Hepatocyte (in vitro differentiated cells): Measurements from ENCODE around the gene ETFBKMT. TPM values are rescaled to one million over a fixed set of nuclear protein-coding genes. Genes with fewer than 3 reads are reported as not detected.
"Not testable (repeated sequence)": the region's sequence is repeated elsewhere in the genome, so short reads cannot be mapped to it uniquely, and the experiment has no call there.

Experiments used
- DNase-seq: peaks from one replicate; pipeline ENCODE4 v3.0.0-alpha.2; 2016; ENCODE audit warnings: low spot score
- H2AFZ ChIP-seq: fragments of 200-600 bp; sonication (generic); 2 replicates; pipeline ENCODE4 v1.6.0; 2016; ENCODE audit warnings: antibody characterized with exemption, mild to moderate bottlenecking
- H3K27ac ChIP-seq: fragments of 200-600 bp; sonication (generic); 2 replicates; pipeline ENCODE4 v1.5.1; 2016; ENCODE audit warnings: mild to moderate bottlenecking
- H3K27me3 ChIP-seq: fragments of 200-600 bp; sonication (generic); 2 replicates; pipeline ENCODE4 v1.6.1; 2016
- H3K36me3 ChIP-seq: fragments of 200-600 bp; sonication (generic); replicated peaks from 2 replicates; pipeline ENCODE4 v1.5.1; 2016; ENCODE audit warnings: low read depth; ENCODE audit not compliant: insufficient read depth
- H3K4me1 ChIP-seq: fragments of 200-600 bp; sonication (generic); 2 replicates; pipeline ENCODE4 v1.5.1; 2016; ENCODE audit warnings: mild to moderate bottlenecking, moderate library complexity; ENCODE audit not compliant: insufficient read depth
- H3K4me2 ChIP-seq: fragments of 200-600 bp; sonication (generic); 2 replicates; pipeline ENCODE4 v1.6.0; 2016
- H3K4me3 ChIP-seq: fragments of 200-600 bp; sonication (generic); 2 replicates; pipeline ENCODE4 v1.5.1; 2016; ENCODE audit warnings: mild to moderate bottlenecking
- H3K79me2 ChIP-seq: fragments of 200-600 bp; sonication (generic); 2 replicates; pipeline ENCODE4 v1.6.0; 2017; ENCODE audit warnings: mild to moderate bottlenecking
- H3K9me2 ChIP-seq: fragments of 200-600 bp; sonication (generic); replicated peaks from 2 replicates; pipeline ENCODE4 v1.6.0; 2017; ENCODE audit warnings: mild to moderate bottlenecking; ENCODE audit not compliant: insufficient read depth
- H3K9me3 ChIP-seq: fragments of 200-600 bp; sonication (generic); 2 replicates; pipeline ENCODE4 v1.5.1; 2016; ENCODE audit warnings: low read depth, mild to moderate bottlenecking
- H4K20me1 ChIP-seq: fragments of 200-600 bp; sonication (generic); 2 replicates; pipeline ENCODE4 v1.6.0; 2016; ENCODE audit warnings: mild to moderate bottlenecking; ENCODE audit not compliant: insufficient read depth, poor library complexity, severe bottlenecking
- EZH2 ChIP-seq: fragments of 200-600 bp; sonication (generic); IDR thresholded peaks from 2 replicates; pipeline ENCODE4 v1.6.1; 2016; ENCODE audit warnings: antibody characterized with exemption, mild to moderate bottlenecking, borderline replicate concordance
- EZH2phosphoT487 ChIP-seq: fragments of 200-600 bp; sonication (generic); IDR thresholded peaks from one replicate; pipeline ENCODE4 v1.6.1; 2018; ENCODE audit warnings: antibody characterized with exemption, mild to moderate bottlenecking, low read depth, moderate library complexity; ENCODE audit not compliant: unreplicated experiment, severe bottlenecking
- WGBS: methylation state at CpG from one replicate; pipeline ENCODE4 v1.1.6; 2016; ENCODE audit warnings: low lambda C conversion rate; ENCODE audit errors: missing lambda C conversion rate; 5-methylcytosine and 5-hydroxymethylcytosine counted together
- polyA plus RNA-seq: library from polyadenylated mRNA; unstranded; fragments of >200 nt; fragmentation: Nextera tagmentation; extraction: Ambion mirVana; gene quantifications from 2 replicates; pipeline ENCODE4 v1.2.1, GENCODE V29; 2016
- total RNA-seq: library from RNA; depleted of rRNA; stranded (reverse); fragments of >200 nt; gene quantifications from 2 replicates; pipeline ENCODE4 v1.2.3, GENCODE V29; 2014
- TF ChIP-seq, protein P1 (sequence below): fragments of 200-600 bp; sonication (generic); IDR thresholded peaks from 2 replicates; pipeline ENCODE4 v1.5.1; 2016; ENCODE audit warnings: antibody characterized with exemption, mild to moderate bottlenecking; ENCODE audit not compliant: poor library complexity

ETFBKMT gene
- total and polyA plus RNA-seq, 2 experiments from 2014 or later, result 4.7 to 4.9 TPM

DNA sequence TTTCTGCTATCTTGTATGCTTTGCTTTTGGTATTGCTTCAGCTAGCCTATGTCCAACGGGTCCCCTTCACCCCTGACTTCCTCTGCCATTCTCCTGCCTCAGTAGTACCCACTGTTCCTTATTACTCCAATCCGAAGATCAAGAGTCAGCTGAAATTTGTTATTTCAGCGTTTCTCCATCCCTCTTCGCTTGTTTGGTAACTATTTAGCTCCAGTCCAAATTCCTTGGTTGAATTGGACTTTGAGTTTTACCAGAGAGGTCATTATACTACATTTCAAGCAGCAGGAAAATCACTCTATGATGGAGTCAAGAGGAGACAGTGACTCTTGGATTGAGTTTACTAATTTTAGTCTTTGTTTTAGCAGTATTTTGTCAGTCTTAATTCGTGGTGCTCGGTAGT lies 4.5 kb downstream of the ETFBKMT start:
- 83% methylated on average over 6 of the region's 6 CpGs for WGBS
- Histone ChIP-seq H3K27ac (no peak overlapping the region), H3K9me3 (peaks cover 4% of the 10 kb centered on the region), H3K4me2 (no peak overlapping the region), H3K4me3 (no peak overlapping the region), H3K27me3 (no peaks in the 10 kb centered on the region), H3K36me3 (no peaks in the 10 kb centered on the region), H3K79me2 (no peaks in the 10 kb centered on the region), H3K4me1 (peaks cover 4% of the 10 kb centered on the region), H2AFZ (no peak overlapping the region), H4K20me1 (no peaks in the 10 kb centered on the region), H3K9me2 (no peaks in the 10 kb centered on the region)
- DNase-seq, result no peak
- TF ChIP-seq EZH2phosphoT487, result no peak
- TF ChIP-seq EZH2, result no peak
- TF ChIP-seq, protein P1, sequence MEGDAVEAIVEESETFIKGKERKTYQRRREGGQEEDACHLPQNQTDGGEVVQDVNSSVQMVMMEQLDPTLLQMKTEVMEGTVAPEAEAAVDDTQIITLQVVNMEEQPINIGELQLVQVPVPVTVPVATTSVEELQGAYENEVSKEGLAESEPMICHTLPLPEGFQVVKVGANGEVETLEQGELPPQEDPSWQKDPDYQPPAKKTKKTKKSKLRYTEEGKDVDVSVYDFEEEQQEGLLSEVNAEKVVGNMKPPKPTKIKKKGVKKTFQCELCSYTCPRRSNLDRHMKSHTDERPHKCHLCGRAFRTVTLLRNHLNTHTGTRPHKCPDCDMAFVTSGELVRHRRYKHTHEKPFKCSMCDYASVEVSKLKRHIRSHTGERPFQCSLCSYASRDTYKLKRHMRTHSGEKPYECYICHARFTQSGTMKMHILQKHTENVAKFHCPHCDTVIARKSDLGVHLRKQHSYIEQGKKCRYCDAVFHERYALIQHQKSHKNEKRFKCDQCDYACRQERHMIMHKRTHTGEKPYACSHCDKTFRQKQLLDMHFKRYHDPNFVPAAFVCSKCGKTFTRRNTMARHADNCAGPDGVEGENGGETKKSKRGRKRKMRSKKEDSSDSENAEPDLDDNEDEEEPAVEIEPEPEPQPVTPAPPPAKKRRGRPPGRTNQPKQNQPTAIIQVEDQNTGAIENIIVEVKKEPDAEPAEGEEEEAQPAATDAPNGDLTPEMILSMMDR, result no peak

DNA sequence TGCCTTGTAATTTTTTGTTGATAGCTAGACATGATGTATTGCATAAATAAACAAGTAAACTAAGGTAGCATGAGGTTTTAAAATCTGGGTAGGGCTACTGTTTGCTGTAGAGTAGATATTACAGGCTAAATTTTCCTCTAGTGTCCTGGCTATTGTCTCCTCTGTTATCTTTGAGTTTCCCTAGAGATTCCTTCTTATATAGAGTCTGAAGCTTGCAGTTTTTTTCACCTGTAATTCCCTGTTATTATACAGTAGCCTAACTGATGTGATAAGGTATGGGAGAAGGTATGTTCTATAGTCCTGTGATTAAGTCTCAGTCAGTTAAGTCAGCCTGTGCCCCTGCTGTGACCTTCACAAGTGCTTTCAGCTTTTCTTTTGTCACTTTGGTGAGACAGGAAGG lies 9.5 kb downstream of the ETFBKMT start:
- peaks cover under 1% of the 10 kb centered on the region for H3K4me1 ChIP-seq
- H3K9me3 ChIP-seq, result peaks cover 9% of the 10 kb centered on the region
- H3K79me2 ChIP-seq, result no peaks in the 10 kb centered on the region
- H4K20me1 ChIP-seq, result no peaks in the 10 kb centered on the region
- no peaks in the 10 kb centered on the region for H3K36me3 ChIP-seq
- no peak overlapping the region for H3K4me2 ChIP-seq
- DNase-seq, result no peak
- no peak overlapping the region for H2AFZ ChIP-seq
- H3K9me2 ChIP-seq, result no peaks in the 10 kb centered on the region
- no peaks in the 10 kb centered on the region for H3K27me3 ChIP-seq
- H3K27ac ChIP-seq, result no peak overlapping the region
- no peak overlapping the region for H3K4me3 ChIP-seq
- no peak for TF ChIP-seq EZH2phosphoT487
- TF ChIP-seq, protein P1, result no peak
- no peak for TF ChIP-seq EZH2

DNA sequence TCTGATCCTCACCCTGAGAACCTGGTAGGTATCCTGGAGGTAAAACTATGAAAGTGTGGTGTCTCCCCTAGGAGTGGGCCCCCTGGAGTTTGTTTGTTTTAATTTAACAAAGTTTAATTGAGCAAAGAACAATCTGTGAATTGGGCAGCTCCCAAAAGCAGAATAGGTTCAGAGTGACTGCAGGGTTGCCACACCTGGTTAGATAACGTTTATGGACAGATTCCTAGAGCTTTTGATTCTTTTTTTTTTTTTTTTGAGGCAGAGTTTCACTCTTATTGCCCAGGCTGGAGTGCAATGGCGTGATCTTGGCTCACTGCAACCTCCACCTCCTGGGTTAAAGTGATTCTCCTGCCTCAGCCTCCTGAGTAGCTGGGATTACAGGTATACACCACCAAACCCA lies 10.1 kb downstream of the ETFBKMT start:
- DNase-seq, H3K36me3 ChIP-seq, H3K4me1 ChIP-seq, H4K20me1 ChIP-seq, H3K4me3 ChIP-seq, H3K9me2 ChIP-seq, H3K27ac ChIP-seq, H3K4me2 ChIP-seq, H2AFZ ChIP-seq, H3K9me3 ChIP-seq, H3K27me3 ChIP-seq, H3K79me2 ChIP-seq: not testable (repeated sequence)
- 84% methylated on average over 2 of the region's 2 CpGs for WGBS

DNA sequence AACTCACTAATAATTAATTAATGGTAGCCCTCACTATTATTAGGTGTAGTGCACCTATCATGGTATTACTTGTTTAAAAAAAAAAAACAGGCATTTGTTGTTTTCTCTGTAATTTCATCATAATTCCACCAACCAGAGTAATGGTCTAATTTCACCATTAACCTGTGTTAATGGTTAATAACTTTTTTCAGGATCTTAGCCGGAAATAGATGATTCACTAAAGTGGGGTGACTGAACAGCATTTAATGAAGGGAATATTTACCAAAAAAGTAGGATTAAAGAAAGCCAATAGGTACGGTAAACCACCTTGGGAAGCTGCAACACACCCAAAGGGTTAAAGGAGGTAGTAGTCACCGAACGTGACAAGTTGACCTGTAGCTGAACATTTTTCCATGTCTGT lies 13.0 kb downstream of the ETFBKMT start:
- TF ChIP-seq, protein P1, result no peak
- TF ChIP-seq EZH2 (no peak), EZH2phosphoT487 (no peak)

More for the DNA sequence above, 13.0 kb downstream of the ETFBKMT start:
- no peak for DNase-seq
- H2AFZ ChIP-seq, result no peak overlapping the region
- no peaks in the 10 kb centered on the region for H3K79me2 ChIP-seq
- no peaks in the 10 kb centered on the region for H3K4me1 ChIP-seq
- WGBS, result 97% methylated on average over 4 of the region's 4 CpGs
- no peak overlapping the region for H3K4me2 ChIP-seq
- H3K27me3 ChIP-seq, result no peaks in the 10 kb centered on the region
- no peak overlapping the region for H3K27ac ChIP-seq
- no peaks in the 10 kb centered on the region for H4K20me1 ChIP-seq
- H3K9me3 ChIP-seq, result peaks cover 9% of the 10 kb centered on the region
- H3K9me2 ChIP-seq, result no peaks in the 10 kb centered on the region
- no peak overlapping the region for H3K4me3 ChIP-seq
- H3K36me3 ChIP-seq, result no peaks in the 10 kb centered on the region
